ENCODE measurements around the gene PEX19.

Gene PEX19

DNA sequence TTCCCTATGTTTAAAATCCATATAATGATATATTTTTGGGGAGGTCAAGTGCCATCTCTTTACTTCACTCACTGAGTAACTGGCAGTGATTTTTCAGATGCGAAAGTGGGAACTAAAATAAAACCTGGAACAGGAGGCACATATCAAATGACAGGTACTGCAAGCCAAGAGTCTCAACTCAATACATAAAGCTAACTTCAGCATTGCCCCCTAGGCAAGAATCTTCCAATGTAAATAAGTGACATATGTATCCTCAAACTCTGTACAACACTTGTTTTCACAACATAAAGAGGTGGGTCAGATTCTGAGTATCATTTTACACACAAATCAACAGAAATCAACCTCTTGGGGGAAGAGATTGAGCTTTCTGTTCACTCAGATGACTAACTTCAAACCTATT lies 40.7 kb downstream of the PEX19 start:
- TF ChIP-seq TCF12 (IDR thresholded peaks at IDR 0.05; ENCODE audit: low read depth): no peak
- no peak for TF ChIP-seq EP300 (IDR thresholded peaks at IDR 0.05; ENCODE audit: borderline replicate concordance)
- no peak for TF ChIP-seq NFIC (IDR thresholded peaks at IDR 0.05)
- TF ChIP-seq, protein P1, sequence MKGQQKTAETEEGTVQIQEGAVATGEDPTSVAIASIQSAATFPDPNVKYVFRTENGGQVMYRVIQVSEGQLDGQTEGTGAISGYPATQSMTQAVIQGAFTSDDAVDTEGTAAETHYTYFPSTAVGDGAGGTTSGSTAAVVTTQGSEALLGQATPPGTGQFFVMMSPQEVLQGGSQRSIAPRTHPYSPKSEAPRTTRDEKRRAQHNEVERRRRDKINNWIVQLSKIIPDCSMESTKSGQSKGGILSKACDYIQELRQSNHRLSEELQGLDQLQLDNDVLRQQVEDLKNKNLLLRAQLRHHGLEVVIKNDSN (IDR thresholded peaks at IDR 0.05): no peak
- TF ChIP-seq, protein P2, sequence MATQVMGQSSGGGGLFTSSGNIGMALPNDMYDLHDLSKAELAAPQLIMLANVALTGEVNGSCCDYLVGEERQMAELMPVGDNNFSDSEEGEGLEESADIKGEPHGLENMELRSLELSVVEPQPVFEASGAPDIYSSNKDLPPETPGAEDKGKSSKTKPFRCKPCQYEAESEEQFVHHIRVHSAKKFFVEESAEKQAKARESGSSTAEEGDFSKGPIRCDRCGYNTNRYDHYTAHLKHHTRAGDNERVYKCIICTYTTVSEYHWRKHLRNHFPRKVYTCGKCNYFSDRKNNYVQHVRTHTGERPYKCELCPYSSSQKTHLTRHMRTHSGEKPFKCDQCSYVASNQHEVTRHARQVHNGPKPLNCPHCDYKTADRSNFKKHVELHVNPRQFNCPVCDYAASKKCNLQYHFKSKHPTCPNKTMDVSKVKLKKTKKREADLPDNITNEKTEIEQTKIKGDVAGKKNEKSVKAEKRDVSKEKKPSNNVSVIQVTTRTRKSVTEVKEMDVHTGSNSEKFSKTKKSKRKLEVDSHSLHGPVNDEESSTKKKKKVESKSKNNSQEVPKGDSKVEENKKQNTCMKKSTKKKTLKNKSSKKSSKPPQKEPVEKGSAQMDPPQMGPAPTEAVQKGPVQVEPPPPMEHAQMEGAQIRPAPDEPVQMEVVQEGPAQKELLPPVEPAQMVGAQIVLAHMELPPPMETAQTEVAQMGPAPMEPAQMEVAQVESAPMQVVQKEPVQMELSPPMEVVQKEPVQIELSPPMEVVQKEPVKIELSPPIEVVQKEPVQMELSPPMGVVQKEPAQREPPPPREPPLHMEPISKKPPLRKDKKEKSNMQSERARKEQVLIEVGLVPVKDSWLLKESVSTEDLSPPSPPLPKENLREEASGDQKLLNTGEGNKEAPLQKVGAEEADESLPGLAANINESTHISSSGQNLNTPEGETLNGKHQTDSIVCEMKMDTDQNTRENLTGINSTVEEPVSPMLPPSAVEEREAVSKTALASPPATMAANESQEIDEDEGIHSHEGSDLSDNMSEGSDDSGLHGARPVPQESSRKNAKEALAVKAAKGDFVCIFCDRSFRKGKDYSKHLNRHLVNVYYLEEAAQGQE (IDR thresholded peaks at IDR 0.05; ENCODE audit: low read depth): no peak

GRCh38 chr1:160243767-160244166 lies 41.2 kb downstream of the PEX19 start:
- TF ChIP-seq NFIC (IDR thresholded peaks at IDR 0.05) (no peak), RAD21 (IDR thresholded peaks at IDR 0.05; ENCODE audit: low read depth) (no peak)
- TF ChIP-seq, protein P3, sequence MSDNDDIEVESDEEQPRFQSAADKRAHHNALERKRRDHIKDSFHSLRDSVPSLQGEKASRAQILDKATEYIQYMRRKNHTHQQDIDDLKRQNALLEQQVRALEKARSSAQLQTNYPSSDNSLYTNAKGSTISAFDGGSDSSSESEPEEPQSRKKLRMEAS (IDR thresholded peaks at IDR 0.05): no peak

DNA sequence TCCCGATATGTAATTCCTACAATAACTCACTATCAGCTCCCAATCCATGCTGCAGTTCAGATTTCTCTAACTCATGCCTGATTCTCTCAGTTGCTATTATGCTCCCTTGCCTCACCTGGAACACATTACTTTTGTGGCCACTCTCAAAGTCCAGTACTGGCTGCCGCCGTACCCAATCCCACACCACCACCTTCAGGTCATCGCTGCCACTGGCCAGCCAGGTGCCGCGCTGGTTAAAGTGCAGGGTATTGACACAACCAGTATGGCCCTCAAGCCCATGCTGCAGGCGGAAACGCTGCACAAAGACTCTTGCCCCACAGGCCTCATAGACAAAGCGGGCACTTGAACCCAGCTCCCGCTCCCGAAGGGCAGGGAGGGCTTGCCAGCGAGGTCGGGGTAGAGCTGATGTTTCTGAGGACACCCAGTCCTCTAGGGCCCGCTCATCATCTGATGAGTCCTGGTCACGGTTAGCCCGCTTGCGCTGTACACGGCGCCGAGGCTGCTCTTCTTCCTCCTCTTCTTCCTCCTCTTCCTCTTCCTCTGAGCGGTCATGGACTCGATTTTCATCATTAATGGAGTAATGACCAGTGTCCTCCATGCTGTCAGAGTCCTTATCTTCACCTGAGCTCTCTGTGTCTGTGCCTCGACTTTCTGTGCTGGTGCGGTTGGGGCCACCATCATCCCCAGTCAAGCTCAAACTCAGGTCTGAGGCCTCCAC lies 45.2 kb downstream of the PEX19 start:
- TF ChIP-seq TEAD4 (IDR thresholded peaks at IDR 0.05) (no peak), RAD21 (IDR thresholded peaks at IDR 0.05; ENCODE audit: low read depth) (peak; percentile 4; the same call in 1 of the 2 replicates), TAF1 (IDR thresholded peaks at IDR 0.05; ENCODE audit: low read depth) (no peak), TCF12 (IDR thresholded peaks at IDR 0.05; ENCODE audit: low read depth) (no peak), ZBTB7A (IDR thresholded peaks at IDR 0.05; ENCODE audit: low read depth) (no peak)
- TF ChIP-seq, protein P1 (IDR thresholded peaks at IDR 0.05): no peak
- TF ChIP-seq, protein P2 (IDR thresholded peaks at IDR 0.05; ENCODE audit: low read depth): no peak
- TF ChIP-seq, protein P3 (IDR thresholded peaks at IDR 0.05): no peak

DNA sequence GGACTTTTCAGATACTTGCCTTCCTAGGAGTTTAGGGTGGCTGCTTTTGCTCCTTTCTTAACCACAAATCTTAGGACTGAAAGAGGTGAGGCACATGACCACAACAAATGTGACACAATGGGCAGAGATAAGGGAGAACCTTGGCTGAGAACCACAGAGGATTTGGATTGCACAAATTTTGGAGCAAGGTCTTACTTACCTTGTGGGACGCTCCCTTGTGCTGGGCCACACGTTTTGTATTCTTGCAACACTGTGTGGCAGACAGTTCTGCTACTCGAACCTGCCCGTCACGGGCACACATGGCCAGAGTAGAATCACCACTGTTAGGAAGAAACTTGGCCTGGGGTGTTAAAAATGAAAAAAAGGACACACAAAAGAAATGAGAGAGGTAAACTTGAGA lies 46.5 kb downstream of the PEX19 start:
- TF ChIP-seq FOXM1 (IDR thresholded peaks at IDR 0.05; ENCODE audit: borderline replicate concordance, low read depth) (no peak), TEAD4 (IDR thresholded peaks at IDR 0.05) (no peak), CREB1 (IDR thresholded peaks at IDR 0.05; ENCODE audit: low read depth) (no peak), TCF12 (IDR thresholded peaks at IDR 0.05; ENCODE audit: low read depth) (no peak), NFIC (IDR thresholded peaks at IDR 0.05) (no peak), TAF1 (IDR thresholded peaks at IDR 0.05; ENCODE audit: low read depth) (no peak), EGR1 (IDR thresholded peaks at IDR 0.05) (no peak)
- TF ChIP-seq, protein P2 (IDR thresholded peaks at IDR 0.05; ENCODE audit: low read depth): no peak

- no peak for TF ChIP-seq ZBTB7A (IDR thresholded peaks at IDR 0.05; ENCODE audit: low read depth)
- TF ChIP-seq, protein P3 (IDR thresholded peaks at IDR 0.05): no peak
- TF ChIP-seq, protein P1 (IDR thresholded peaks at IDR 0.05): no peak
- no peak for TF ChIP-seq FOXM1 (IDR thresholded peaks at IDR 0.05; ENCODE audit: borderline replicate concordance, low read depth)
- no peak for TF ChIP-seq CREB1 (IDR thresholded peaks at IDR 0.05; ENCODE audit: low read depth)
- no peak for TF ChIP-seq NFIC (IDR thresholded peaks at IDR 0.05)
- TF ChIP-seq RAD21 (IDR thresholded peaks at IDR 0.05; ENCODE audit: low read depth): no peak
- TF ChIP-seq TEAD4 (IDR thresholded peaks at IDR 0.05): no peak
- no peak for TF ChIP-seq YY1 (IDR thresholded peaks at IDR 0.05; ENCODE audit: low read depth)
- TF ChIP-seq CEBPB (IDR thresholded peaks at IDR 0.05): no peak
- no peak for TF ChIP-seq EP300 (IDR thresholded peaks at IDR 0.05; ENCODE audit: borderline replicate concordance)
- TF ChIP-seq, protein P2 (IDR thresholded peaks at IDR 0.05; ENCODE audit: low read depth): no peak
- no peak for TF ChIP-seq TCF12 (IDR thresholded peaks at IDR 0.05; ENCODE audit: low read depth)
- no peak for TF ChIP-seq EGR1 (IDR thresholded peaks at IDR 0.05)
- no peak for TF ChIP-seq TAF1 (IDR thresholded peaks at IDR 0.05; ENCODE audit: low read depth)
Measured at GRCh38 chr1:160237558-160237957, 47.4 kb downstream of the PEX19 start.
